NOMO-1 treated with dmso at 0.1 percent for 144 hours (cell line): ENCODE measurements around the gene FAM47E.

Experiments
- DNase-seq: peaks from one replicate; lab custom pipeline; 2025; ENCODE audit not compliant: unreplicated experiment; lab: John Stamatoyannopoulos, UW

Gene FAM47E

DNA sequence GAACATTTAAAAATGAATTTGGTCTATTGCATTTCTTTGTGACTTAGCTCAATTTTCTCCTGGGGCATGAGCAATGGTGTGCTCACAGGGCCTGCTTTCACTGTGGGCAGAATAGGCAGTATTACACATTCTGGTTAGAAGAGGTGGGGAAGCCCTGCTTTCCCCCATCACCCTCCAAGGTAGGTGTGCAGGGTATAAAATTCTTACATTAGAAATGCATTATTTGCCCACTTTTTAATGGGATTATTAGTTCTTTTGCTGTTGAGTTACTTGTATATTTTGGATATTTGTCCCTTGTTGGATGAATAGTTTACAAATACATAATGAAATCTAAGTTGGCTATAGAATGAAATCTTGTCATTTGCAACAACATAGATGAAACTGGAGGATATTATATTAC is 46.7 kb downstream of the FAM47E start:
- no peak for DNase-seq

DNA sequence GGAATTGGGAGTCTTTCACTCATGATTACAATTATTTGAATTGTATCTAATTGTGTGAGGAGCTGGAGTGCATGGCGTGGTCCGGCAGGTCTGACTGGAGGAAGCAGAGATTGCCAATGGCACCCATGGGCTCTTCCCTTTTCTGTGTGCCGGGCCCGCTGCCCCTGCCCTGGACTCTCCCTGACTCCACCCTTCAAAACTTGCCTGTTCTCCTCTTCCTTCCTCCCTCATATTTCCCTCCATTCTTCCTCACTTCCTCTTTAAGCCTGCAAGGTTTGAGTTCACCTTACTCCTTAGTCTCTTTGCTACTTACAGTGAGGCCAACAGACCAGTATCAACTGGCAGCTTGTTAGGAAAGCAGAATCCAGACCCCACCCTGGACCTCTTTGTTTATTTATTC is 48.5 kb downstream of the FAM47E start:
- DNase-seq = peak; percentile 39

DNA sequence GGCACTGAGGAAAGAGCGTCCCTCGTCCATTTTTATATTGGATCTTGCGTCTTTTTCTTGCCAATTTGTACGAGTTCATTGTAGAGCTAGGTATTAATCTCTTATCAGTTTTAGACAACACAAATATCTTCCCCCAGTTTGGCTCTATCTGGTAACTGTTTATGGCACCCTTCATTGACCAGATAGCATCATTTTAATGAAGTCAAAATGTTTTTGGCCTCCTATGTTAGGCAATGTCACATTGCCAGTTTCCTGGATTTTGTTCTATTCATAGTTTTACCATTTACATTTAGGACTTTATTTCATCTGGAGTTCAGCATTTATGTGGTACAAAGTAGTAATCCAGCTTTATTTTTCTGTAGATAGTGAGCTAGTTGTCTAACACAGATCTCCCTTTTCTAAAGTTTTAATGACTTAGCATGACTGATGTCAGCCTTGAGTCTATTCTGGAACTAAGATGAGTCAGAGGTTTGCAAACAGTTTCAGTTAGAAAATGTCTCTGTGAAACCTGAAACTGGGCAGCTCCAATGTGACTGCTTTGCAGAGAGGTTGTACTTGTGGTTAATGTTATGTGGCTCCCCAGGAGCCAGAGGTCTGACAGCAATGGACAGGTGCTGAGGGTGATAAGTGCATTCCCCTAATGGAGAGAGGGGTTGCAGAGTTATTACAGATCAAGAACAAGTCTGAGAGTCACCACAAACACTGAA is 49.7 kb downstream of the FAM47E start:
- DNase-seq = peak; percentile 34

DNA sequence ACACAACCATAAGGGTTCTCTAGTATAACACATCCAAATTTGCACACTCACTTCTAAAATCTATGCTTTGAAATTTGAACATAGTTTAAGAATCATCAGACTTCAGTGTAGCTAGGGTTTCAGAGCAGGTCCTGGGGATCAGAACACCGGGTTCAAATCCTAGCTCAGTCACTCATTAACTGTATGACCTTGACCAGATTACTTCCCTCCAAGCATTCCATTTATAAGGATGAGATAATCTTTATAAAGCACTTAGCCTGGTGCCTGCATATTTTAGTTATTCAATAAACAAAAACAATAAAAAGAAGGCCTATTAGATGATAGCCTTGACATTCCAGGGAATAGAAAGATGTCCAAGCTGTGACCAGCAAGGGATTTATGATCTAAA is 50.2 kb downstream of the FAM47E start:
- no peak for DNase-seq

DNA sequence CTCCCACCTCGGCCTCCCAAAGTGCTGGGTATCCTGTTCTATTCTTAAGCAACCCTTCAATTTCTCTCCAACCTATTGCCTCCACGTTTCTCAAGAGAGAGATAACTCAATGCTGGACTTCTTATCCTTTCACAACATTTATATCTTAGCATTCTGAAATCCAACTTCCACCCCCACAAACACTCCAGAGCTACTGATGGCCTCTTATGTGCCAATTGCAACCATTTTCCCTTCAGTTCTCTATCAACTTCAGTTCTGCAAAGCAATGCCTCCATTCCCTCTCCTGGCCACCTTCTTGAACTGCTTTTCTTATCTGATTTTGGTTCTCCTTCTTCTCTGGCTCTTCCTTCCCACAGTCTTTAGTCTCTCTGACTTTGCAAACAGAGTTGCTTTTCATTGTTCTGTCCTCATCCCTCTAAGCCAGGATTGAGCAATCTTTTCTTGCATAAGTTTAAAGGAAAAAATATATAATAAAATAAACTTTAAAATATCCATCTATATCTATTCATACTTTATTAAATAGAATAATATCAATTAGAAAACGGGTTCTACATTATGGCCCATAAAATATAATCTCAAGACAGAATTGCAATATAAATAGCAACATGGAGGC is 51.4 kb downstream of the FAM47E start:
- DNase-seq = peak; percentile 61

DNA sequence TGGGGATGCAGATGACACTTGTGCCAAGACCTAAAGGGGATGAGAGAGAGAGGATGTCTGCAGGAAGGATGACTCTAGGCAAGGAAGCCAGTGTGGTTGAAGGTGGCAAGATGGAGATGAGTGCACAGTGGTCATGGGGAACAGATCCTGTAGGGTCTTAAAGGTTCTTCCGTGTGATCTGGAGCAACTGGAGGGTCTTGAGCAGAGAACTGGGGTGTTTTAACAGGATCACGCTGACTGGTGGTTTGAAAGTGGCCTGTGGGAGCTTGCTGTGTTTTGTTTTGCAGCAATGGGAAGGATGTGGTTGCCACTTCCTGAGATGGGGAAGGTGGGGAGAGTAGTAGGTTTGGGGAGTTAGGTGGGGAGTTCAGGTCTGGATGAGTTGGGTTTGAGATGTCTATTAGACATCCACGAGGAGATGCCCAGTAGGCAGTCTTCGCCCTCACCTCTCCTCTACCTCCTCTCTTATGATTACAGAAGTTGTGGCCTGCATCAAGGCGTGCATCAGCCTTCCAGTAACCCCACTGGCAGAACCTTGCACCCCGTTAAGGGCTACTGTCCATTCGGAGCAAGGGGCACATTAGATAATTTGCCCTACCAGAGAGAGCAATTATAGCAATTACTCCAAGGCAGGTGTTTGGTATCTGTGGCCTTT is 53.6 kb downstream of the FAM47E start:
- no peak for DNase-seq

DNA sequence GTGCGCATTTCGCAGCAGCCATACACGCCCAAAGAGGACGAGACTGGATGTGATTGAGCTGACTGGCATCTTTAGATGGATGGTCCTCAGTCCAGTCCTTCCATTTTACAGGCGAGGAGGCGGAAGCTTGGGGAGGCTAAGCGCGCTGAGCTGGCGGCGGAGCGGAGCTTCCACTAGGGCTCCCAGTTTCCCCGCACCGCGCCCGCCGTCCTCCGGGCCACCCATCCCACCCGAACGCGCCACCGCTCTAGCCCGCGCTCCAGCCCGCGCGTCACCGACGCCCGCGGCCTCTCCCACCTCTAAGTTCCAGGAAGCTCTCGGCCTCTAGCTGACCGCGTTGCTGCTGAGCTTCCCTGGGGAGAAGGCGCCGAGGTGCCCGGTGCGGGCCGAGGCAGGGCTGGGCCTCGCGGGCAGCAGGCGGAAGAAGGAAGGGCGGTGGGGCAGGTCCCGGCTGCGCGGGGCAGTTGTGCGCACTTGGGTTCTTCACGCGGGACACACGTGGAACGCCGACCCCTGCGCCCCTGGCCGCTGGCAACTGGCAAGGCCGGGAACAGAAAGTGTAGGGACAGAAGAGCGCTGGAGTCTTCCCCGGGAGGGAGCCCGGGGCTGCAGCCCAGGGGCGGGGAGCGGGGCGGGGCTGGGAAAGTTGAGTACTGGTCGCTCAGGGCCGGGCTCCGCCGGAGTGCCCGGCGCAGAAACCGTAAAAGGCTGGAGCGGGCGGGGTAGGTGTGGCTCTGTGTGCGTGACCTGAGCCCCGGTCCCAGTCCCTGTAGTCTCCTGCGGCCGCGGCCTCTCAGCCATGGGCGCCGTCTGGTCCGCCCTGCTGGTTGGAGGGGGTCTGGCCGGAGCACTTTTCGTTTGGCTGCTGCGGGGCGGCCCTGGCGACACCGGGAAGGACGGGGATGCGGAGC is 54.7 kb downstream of the FAM47E start, which contains the start of gene STBD1:
Gene STBD1, plus strand, starts transcription at position 763 of the 911 bp plus-strand sequence. Its CDS starts 37 bp downstream, at position 800.
- peak; percentile 50 for DNase-seq

DNA sequence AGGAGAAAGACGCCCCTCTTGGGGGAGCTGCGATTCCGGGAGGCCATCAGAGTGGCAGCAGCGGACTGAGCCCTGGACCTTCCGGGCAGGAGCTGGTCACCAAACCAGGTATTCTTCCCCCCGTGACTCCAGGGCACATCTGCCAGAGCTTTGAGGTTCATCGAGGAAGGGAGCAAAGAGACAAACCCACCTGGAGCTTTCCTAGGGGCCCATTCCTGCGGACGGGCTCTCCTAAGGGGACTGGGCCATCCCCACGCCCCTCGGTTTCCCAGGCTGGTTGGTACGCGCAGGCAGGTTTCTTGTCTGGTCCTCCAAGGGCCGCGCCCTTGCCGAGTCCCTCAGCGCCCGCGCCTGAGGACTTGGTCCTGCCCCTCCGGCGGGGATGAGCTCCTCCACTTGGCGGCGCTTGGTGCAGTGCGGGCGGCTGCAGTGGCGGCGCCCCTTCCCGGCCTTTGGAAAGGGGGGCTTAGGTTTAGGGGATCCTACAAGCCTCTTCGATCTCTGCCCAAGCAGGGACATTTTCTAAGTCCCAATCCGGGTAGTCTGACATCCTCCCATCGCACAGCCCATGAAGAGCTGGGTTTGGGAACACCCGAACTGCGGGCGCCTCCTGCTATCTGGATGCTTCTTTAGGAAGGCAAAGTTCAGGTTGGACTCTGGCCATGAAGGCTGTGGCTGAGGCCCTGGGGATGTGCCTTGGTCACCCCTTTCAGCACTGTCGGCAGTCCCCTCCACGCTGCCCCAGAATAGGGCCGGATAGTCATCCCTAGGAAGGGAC is 55.5 kb downstream of the FAM47E start:
- peak; percentile 25 for DNase-seq

DNA sequence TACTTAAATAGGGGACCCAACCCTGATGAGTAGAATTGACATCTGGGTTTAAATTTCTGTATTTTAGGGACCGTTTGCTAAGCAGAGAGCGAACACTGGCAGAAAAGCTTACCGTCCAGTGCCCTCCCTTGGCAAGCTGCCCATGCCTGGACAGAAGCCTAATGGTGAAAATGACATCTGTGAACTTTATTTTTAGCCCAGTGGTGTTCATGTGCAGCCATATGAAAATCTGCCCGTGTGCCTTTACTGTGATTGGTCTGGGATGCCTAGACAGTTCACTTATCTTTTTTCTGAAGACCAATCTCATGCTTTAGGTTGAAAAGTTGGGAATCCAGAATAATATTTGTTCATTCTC is 56.1 kb downstream of the FAM47E start:
- DNase-seq = no peak

DNA sequence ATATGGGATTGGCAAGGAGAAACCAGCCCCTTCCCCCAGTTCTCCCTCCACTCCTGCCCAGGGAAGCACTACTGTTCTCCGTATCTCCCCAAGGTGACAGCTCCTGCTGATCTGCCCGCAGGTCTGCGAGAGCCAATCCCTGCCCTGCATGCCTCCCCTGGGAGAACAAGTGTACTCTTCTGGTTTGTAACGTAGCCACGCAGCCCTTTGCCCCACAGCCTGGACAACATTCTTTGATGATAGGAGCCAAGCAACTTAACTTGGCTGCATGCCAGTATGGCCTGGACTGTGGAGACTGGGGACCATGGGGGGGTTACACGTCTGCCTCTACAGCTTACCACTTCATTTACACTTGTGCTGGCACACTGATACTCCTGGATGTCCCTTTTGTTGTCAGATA is 57.0 kb downstream of the FAM47E start:
- DNase-seq = no peak

DNA sequence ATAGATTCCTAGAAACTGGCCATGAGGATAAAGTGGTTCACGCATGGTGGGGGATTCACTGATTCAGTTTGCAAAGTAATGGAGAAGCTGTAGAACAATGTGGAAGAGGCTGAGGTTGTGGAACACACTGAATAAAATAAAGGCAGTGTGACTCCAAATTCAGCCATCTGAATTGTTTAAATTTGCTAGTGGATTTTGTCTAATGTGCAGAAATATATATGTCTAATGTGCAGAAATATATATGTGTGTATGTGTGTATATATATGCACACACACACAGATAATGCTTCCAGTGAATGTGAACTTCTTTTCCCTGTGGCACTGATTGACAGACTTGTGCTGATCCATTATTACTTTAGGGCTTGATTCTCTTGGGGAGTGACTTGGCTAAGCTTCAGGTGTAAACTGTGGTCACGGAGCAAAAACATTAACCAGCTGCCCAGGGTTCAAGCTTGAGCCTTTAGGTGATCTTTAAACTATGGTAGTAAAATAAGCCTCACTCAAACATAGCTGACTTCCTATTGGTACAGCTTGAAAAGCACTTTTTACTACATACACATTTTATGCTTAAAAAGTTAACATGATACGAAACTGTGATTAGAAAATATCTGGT is 58.5 kb downstream of the FAM47E start:
- DNase-seq = no peak

DNA sequence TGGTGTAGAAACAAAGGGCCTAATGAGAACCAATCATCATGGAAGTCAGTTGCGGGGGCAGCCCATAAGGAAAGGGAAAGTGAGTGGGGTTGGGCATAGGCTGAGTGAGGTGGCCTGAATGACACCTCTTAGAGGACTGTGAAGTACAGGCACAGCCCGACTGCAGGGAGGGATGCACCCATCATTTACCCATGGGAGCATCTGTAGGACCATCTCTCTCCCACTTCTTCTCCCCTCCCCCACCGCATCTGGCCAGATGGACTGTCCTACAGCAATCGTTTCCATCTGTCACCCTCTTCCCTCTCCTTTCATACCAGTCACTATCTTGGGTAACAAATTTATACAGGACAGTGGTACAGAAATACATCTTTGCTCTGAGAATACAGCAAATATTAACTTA is 59.2 kb downstream of the FAM47E start:
- no peak for DNase-seq

DNA sequence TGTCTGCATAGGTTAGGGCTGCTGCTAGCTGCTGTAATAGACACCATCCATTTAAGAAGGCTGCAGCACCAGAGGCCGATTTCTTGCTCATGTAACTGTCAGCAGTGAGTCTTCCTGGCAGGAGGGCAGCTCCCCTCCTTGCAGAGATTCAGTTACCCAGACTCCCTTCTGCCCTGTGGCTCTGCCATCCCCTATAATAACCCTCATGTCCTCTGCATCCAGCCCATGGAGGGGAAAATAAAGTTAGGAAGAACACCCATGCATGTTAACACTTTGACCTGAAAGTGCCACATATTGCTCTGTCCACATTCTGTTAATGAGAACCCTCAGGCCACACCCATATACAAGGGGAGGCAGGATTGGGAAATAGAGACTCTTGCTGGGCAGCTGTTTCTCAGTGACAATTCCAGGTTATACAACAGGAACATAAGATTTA is 60.4 kb downstream of the FAM47E start:
- no peak for DNase-seq

DNA sequence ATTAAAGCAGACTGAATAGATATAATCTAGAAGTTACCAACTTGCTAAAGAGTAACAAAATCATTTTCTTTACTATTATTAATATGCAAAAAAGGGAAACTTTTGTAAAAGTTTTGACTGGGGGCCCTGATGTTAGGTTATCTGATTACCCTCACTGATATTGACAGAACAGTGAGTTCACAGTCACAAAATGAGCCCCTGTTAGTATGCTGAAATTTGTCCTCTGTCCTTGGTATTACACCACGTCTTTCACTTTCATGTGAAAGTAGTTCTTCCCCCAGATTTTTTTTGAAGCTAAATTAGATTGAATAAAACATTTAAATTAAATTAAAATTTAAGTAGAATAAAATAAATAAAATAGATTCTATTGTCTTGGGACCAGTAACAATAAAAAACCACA is 60.9 kb downstream of the FAM47E start:
- DNase-seq = no peak

DNA sequence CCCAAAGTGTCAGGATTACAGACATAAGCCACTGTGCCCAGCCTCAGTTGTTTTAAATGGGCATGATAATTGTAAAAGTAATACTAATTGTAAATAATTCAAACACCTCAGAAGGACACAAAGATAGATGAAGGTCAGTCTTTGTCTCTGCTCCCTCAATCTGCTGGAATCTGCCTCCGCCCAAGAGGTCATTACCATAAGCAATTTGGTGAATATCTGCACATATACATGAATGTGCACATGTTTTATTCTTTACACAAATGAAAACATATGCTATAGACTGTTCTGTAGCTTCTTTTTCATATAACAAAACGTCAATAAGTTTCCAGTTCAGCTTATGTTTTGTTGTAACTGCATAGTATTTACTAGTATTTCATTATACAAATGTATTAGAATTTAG is 62.0 kb downstream of the FAM47E start:
- DNase-seq = no peak

DNA sequence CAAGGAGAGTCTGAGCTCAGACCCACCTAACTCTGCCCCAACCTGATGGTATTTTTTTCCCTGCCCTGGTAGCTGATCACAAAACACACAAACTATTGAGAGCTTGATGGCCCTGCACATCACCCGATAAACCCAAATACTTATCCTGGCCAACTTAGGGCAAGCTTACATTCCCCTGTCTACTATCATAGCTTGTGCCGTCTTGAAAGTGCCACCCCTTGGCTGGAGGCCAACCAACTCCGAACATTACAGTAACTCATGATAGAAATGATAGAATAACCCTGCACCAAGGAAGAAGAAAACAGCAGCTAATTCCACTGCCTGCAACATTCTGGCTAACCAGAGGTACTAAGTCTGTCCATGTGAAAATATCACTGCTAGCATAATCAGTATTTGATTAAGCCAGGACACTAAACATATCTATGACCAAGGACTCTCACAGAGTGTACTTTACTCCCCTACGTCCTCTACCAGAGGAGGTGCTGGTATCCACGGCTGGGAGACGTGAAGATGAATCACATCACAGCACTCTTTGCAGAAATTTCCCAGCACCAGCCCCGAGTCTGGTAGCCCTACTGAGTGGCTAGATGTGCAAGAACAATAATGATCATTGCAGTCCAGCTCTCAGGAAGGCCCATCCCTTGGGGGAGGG is 63.9 kb downstream of the FAM47E start:
- DNase-seq = no peak

DNA sequence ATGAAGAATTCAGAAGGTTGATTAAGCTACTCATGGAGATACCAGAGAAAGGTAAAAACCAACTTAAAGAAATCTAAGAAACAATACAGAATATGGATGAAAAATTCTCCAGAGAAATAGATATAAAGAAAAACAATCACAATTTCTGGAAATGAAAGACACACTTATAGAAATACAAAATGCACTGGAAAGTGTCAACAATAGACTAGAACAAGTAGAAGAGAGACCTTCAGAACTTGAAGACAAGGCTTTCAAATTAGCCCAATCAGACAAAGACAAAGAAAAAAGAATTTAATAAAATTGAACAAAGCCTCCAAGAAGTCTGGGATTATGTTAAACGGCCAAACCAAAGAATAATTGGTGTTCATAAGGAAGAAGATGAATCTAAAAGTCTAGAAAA is 64.6 kb downstream of the FAM47E start:
- DNase-seq = no peak

DNA sequence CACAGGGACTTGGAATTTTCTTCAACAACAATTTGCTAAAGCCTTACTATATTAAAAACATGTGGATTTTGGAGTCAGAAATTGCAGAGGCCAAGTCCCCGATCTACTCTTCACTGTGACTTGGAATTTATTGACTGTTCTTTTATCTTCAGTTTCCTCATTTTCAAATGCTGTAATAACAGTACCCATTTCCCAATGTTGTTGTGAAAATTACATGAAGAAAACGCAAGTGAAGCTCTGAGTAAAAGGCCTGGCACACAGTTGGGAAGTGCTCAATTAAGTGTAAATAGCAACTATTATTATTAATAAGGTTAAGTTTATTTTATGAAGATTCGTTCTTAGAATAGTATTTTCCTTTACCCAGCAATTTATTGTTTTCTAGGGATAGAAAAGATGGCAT is 70.7 kb downstream of the FAM47E start:
- peak; percentile 21 for DNase-seq

DNA sequence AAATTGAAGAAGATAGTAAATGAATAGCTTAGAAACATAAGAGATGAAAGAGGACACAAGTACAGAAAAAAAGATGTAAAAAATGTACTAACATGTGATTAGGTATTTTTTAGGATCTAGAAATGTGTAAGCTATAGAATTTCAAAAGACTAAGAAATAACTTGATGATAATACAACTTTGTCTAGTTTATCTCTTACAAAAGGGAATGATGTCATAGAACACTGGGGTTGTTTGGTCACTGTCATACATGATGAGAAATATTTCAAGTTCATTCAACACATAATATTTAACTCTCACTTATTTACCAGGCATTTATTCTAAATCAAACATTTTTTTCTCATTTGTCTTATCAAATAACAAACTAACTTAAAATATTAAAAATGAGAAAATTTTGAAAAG is 73.6 kb downstream of the FAM47E start:
- DNase-seq = no peak

DNA sequence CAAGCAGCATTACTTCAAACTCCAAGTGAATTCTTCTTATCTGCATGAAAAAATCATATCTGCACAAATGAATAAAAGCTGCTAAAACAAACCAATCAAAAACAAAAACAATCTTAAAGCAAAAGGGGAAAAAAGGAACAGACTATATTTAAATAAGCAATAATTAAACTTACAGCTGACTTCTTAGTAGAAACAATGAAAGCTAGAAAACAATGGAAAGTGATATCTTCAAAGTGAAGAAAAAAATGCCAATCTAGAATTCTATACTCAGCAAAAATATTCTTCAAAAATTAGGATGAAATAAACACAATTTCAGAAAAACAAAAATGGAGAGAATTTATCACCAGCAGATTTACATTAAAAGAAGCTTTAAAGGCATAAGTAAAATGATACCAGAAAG is 75.0 kb downstream of the FAM47E start:
- no peak for DNase-seq
